HEK293 (cell line): Measurements from ENCODE around the gene ETHE1.

Experiments
- BCL11A ChIP-seq: fragments of 450-650 bp; formaldehyde crosslinking; IDR thresholded peaks from 2 replicates; pipeline ENCODE4 v1.5.1; 2016; ENCODE audit warnings: low read depth, missing biosample characterization, missing genetic modification characterization
- FEZF1 ChIP-seq: fragments of 450-650 bp; formaldehyde crosslinking; IDR thresholded peaks from 2 replicates; pipeline ENCODE4 v1.5.1; 2016; ENCODE audit warnings: missing biosample characterization, missing genetic modification characterization
- KLF8 ChIP-seq: fragments of 450-650 bp; formaldehyde crosslinking; IDR thresholded peaks from 2 replicates; pipeline ENCODE4 v1.5.1; 2016; ENCODE audit warnings: missing biosample characterization, missing genetic modification characterization
- WT1 ChIP-seq: fragments of 450-650 bp; formaldehyde crosslinking; IDR thresholded peaks from 2 replicates; pipeline ENCODE4 v1.5.1; 2016; ENCODE audit warnings: missing biosample characterization, missing genetic modification characterization
- ZFP3 ChIP-seq: fragments of 450-650 bp; formaldehyde crosslinking; IDR thresholded peaks from 2 replicates; pipeline ENCODE4 v1.5.1; 2016; ENCODE audit warnings: low read depth, missing biosample characterization, missing genetic modification characterization
- ZNF112 ChIP-seq: fragments of 450-650 bp; formaldehyde crosslinking; IDR thresholded peaks from 2 replicates; pipeline ENCODE4 v1.5.0; 2017; ENCODE audit warnings: missing biosample characterization, missing genetic modification characterization
- ZNF157 ChIP-seq: fragments of 450-650 bp; formaldehyde crosslinking; IDR thresholded peaks from 2 replicates; pipeline ENCODE4 v1.5.1; 2016; ENCODE audit warnings: missing biosample characterization, missing genetic modification characterization
- ZNF2 ChIP-seq: fragments of 450-650 bp; formaldehyde crosslinking; IDR thresholded peaks from 2 replicates; pipeline ENCODE4 v1.5.1; 2016; ENCODE audit warnings: missing biosample characterization, missing genetic modification characterization
- ZNF214 ChIP-seq: fragments of 450-650 bp; formaldehyde crosslinking; IDR thresholded peaks from 2 replicates; pipeline ENCODE4 v1.5.1; 2017; ENCODE audit warnings: missing biosample characterization, mild to moderate bottlenecking, missing genetic modification characterization, borderline replicate concordance
- ZNF223 ChIP-seq: fragments of 450-650 bp; formaldehyde crosslinking; IDR thresholded peaks from 2 replicates; pipeline ENCODE4 v1.5.1; 2016; ENCODE audit warnings: missing biosample characterization, missing genetic modification characterization
- ZNF23 ChIP-seq: fragments of 450-650 bp; formaldehyde crosslinking; IDR thresholded peaks from 2 replicates; pipeline ENCODE4 v1.5.1; 2016; ENCODE audit warnings: missing biosample characterization, missing genetic modification characterization, borderline replicate concordance
- ZNF266 ChIP-seq: fragments of 450-650 bp; formaldehyde crosslinking; IDR thresholded peaks from 2 replicates; pipeline ENCODE4 v1.5.1; 2016; ENCODE audit warnings: missing biosample characterization, missing genetic modification characterization, low read depth
- ZNF274 ChIP-seq, 2 experiments: fragments of 200-500 bp in 1 of 2; fragments of 450-650 bp in 1 of 2; sonication (Bioruptor generic) in 1 of 2; formaldehyde crosslinking in 1 of 2; IDR thresholded peaks; 2 replicates each; pipeline versions ENCODE4 v1.5.1 to v1.6.1; 2014 to 2016; ENCODE audit warnings: borderline replicate concordance in 1 of 2, inconsistent platforms in 1 of 2, low read length in 1 of 2, missing biosample characterization in 1 of 2, missing genetic modification characterization in 1 of 2
- ZNF354C ChIP-seq: fragments of 450-650 bp; formaldehyde crosslinking; IDR thresholded peaks from 2 replicates; pipeline ENCODE4 v1.5.1; 2016; ENCODE audit warnings: missing biosample characterization, missing genetic modification characterization, low read depth, borderline replicate concordance
- ZNF366 ChIP-seq: fragments of 450-650 bp; formaldehyde crosslinking; conservative IDR thresholded peaks from 2 replicates; pipeline ENCODE4 v1.5.1; 2016; ENCODE audit warnings: missing biosample characterization, missing genetic modification characterization
- ZNF433 ChIP-seq: fragments of 450-650 bp; formaldehyde crosslinking; IDR thresholded peaks from 2 replicates; pipeline ENCODE4 v1.5.1; 2016; ENCODE audit warnings: missing biosample characterization, missing genetic modification characterization, low read depth
- ZNF48 ChIP-seq: fragments of 450-650 bp; formaldehyde crosslinking; IDR thresholded peaks from 2 replicates; pipeline ENCODE4 v1.5.1; 2016; ENCODE audit warnings: missing biosample characterization, missing genetic modification characterization
- ZNF558 ChIP-seq: fragments of 450-650 bp; formaldehyde crosslinking; IDR thresholded peaks from 2 replicates; pipeline ENCODE4 v1.5.1; 2016; ENCODE audit warnings: missing biosample characterization, missing genetic modification characterization
- ZNF623 ChIP-seq: fragments of 450-650 bp; formaldehyde crosslinking; IDR thresholded peaks from 2 replicates; pipeline ENCODE4 v1.5.1; 2016; ENCODE audit warnings: missing biosample characterization, missing genetic modification characterization
- ZNF654 ChIP-seq: fragments of 450-650 bp; formaldehyde crosslinking; IDR thresholded peaks from 2 replicates; pipeline ENCODE4 v1.5.1; 2016; ENCODE audit warnings: low read depth, missing biosample characterization, missing genetic modification characterization
- ZNF785 ChIP-seq: fragments of 450-650 bp; formaldehyde crosslinking; IDR thresholded peaks from 2 replicates; pipeline ENCODE4 v1.5.1; 2016; ENCODE audit warnings: missing biosample characterization, missing genetic modification characterization
- ZNF843 ChIP-seq: fragments of 450-650 bp; formaldehyde crosslinking; IDR thresholded peaks from 2 replicates; pipeline ENCODE4 v1.5.1; 2016; ENCODE audit warnings: missing biosample characterization, missing genetic modification characterization
- ZSCAN30 ChIP-seq: fragments of 450-650 bp; IDR thresholded peaks from 2 replicates; pipeline ENCODE4 v1.5.1; 2018; ENCODE audit warnings: missing biosample characterization, mild to moderate bottlenecking, missing genetic modification characterization, moderate library complexity
- TF ChIP-seq, protein P1 (sequence below): fragments of 450-650 bp; formaldehyde crosslinking; IDR thresholded peaks from 2 replicates; pipeline ENCODE4 v1.5.1; 2016; ENCODE audit warnings: missing biosample characterization, missing genetic modification characterization
- TF ChIP-seq, protein P2 (sequence below): fragments of 450-650 bp; formaldehyde crosslinking; IDR thresholded peaks from 2 replicates; pipeline ENCODE4; 2016; ENCODE audit warnings: missing biosample characterization, missing genetic modification characterization
- TF ChIP-seq, protein P3 (sequence below): fragments of 450-650 bp; formaldehyde crosslinking; IDR thresholded peaks from 2 replicates; pipeline ENCODE4 v1.5.1; 2016; ENCODE audit warnings: missing biosample characterization, missing genetic modification characterization
- TF ChIP-seq, protein P4 (sequence below): fragments of 450-650 bp; formaldehyde crosslinking; conservative IDR thresholded peaks from 2 replicates; pipeline ENCODE4 v1.5.1; 2016; ENCODE audit warnings: low read depth, missing biosample characterization, missing genetic modification characterization
- TF ChIP-seq, protein P5 (sequence below): IDR thresholded peaks from 2 replicates; pipeline ENCODE4 v1.6.1; 2011; ENCODE audit warnings: mild to moderate bottlenecking, low read depth, low read length, borderline replicate concordance
- TF ChIP-seq, protein P6 (sequence below): fragments of 450-650 bp; formaldehyde crosslinking; IDR thresholded peaks from 2 replicates; pipeline ENCODE4 v1.5.0; 2017; ENCODE audit warnings: missing biosample characterization, missing genetic modification characterization, borderline replicate concordance

ETHE1 gene

DNA sequence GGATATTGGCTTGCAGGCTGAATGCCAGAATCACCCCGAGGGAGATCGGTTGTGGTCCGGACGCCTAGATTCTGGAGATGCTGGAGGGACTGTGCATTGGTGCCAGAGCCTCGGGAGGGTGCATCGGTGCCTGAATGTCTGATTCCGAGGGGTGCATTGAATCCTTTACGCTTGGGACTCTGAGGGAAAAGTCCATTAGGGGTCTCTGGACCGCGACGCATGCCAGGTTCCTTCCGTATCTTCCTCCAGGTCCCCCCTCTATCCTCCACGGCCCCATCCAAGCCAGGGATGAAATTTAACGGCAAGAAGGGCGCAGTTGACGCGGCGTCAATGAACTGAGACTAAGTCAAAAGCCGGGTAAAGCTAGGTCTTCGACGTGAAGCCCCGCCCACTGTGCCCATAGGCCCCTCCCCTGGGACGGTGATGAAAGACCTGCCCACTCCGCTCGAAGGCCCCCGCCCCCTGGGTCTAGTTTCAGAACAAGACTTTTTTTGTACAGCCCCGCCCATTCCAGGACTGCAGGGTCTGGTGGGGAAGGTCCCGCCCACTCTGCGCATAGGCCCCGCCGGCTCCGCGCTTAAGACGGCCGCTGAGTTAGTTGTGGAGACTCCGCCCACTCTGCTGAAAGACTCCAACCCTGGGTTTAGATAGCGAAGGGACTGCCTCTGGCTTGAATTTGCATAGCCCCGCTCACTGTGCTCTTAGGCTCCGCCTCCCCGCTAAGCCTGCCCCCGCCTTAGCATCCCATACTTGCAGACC lies 6.7 kb upstream of the ETHE1 start (continued):
- TF ChIP-seq FEZF1 (tag by site-specific recombination): no peak
- TF ChIP-seq ZNF623 (tag by site-specific recombination): no peak
- no peak for TF ChIP-seq ZNF354C (tag by site-specific recombination)
- TF ChIP-seq, protein P1, sequence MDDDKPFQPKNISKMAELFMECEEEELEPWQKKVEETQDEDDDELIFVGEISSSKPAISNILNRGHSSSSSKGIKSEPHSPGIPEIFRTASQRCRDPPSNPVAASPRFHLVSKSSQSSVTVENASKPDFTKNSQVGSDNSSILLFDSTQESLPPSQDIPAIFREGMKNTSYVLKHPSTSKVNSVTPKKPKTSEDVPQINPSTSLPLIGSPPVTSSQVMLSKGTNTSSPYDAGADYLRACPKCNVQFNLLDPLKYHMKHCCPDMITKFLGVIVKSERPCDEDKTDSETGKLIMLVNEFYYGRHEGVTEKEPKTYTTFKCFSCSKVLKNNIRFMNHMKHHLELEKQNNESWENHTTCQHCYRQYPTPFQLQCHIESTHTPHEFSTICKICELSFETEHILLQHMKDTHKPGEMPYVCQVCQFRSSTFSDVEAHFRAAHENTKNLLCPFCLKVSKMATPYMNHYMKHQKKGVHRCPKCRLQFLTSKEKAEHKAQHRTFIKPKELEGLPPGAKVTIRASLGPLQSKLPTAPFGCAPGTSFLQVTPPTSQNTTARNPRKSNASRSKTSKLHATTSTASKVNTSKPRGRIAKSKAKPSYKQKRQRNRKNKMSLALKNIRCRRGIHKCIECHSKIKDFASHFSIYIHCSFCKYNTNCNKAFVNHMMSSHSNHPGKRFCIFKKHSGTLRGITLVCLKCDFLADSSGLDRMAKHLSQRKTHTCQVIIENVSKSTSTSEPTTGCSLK: no peak
- TF ChIP-seq ZNF48 (tag by site-specific recombination): no peak
- TF ChIP-seq, protein P2, sequence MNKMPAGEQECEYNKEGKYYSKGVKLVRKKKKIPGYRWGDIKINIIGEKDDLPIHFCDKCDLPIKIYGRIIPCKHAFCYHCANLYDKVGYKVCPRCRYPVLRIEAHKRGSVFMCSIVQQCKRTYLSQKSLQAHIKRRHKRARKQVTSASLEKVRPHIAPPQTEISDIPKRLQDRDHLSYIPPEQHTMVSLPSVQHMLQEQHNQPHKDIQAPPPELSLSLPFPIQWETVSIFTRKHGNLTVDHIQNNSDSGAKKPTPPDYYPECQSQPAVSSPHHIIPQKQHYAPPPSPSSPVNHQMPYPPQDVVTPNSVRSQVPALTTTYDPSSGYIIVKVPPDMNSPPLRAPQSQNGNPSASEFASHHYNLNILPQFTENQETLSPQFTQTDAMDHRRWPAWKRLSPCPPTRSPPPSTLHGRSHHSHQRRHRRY (tag by site-specific recombination): no peak
- no peak for TF ChIP-seq ZNF433
- no peak for TF ChIP-seq ZNF654 (tag by site-specific recombination)
- TF ChIP-seq WT1 (tag by site-specific recombination): no peak
- no peak for TF ChIP-seq ZNF843 (tag by site-specific recombination)
- no peak for TF ChIP-seq ZNF112 (tag by site-specific recombination)
- TF ChIP-seq ZNF366 (tag by site-specific recombination): no peak
- no peak for TF ChIP-seq ZNF23 (tag by site-specific recombination)
- no peak for TF ChIP-seq ZSCAN30
- no peak for TF ChIP-seq ZNF214 (tag by site-specific recombination)
- TF ChIP-seq, protein P3, sequence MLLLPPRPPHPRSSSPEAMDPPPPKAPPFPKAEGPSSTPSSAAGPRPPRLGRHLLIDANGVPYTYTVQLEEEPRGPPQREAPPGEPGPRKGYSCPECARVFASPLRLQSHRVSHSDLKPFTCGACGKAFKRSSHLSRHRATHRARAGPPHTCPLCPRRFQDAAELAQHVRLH (tag by site-specific recombination): no peak
- peak; percentile 60; the same call in 1 of the 2 replicates for TF ChIP-seq ZNF558
- TF ChIP-seq ZNF274 (IDR thresholded peaks at IDR 0.05; ENCODE audit: low read length): no peak
- no peak for TF ChIP-seq ZNF274 (tag by site-specific recombination; IDR thresholded peaks at IDR 0.05; ENCODE audit: borderline replicate concordance)
- TF ChIP-seq KLF8 (tag by site-specific recombination): peak; percentile 82
- TF ChIP-seq, protein P4, sequence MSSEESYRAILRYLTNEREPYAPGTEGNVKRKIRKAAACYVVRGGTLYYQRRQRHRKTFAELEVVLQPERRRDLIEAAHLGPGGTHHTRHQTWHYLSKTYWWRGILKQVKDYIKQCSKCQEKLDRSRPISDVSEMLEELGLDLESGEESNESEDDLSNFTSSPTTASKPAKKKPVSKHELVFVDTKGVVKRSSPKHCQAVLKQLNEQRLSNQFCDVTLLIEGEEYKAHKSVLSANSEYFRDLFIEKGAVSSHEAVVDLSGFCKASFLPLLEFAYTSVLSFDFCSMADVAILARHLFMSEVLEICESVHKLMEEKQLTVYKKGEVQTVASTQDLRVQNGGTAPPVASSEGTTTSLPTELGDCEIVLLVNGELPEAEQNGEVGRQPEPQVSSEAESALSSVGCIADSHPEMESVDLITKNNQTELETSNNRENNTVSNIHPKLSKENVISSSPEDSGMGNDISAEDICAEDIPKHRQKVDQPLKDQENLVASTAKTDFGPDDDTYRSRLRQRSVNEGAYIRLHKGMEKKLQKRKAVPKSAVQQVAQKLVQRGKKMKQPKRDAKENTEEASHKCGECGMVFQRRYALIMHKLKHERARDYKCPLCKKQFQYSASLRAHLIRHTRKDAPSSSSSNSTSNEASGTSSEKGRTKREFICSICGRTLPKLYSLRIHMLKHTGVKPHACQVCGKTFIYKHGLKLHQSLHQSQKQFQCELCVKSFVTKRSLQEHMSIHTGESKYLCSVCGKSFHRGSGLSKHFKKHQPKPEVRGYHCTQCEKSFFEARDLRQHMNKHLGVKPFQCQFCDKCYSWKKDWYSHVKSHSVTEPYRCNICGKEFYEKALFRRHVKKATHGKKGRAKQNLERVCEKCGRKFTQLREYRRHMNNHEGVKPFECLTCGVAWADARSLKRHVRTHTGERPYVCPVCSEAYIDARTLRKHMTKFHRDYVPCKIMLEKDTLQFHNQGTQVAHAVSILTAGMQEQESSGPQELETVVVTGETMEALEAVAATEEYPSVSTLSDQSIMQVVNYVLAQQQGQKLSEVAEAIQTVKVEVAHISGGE: 0 out of 2 replicates have a peak, but pooled peaks have one; percentile 20
- no peak for TF ChIP-seq ZFP3 (tag by site-specific recombination)
- TF ChIP-seq ZNF266 (tag by site-specific recombination): no peak
- TF ChIP-seq, protein P5, sequence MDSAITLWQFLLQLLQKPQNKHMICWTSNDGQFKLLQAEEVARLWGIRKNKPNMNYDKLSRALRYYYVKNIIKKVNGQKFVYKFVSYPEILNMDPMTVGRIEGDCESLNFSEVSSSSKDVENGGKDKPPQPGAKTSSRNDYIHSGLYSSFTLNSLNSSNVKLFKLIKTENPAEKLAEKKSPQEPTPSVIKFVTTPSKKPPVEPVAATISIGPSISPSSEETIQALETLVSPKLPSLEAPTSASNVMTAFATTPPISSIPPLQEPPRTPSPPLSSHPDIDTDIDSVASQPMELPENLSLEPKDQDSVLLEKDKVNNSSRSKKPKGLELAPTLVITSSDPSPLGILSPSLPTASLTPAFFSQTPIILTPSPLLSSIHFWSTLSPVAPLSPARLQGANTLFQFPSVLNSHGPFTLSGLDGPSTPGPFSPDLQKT: no peak
- TF ChIP-seq BCL11A (tag by site-specific recombination): 0 out of 2 replicates have a peak, but pooled peaks have one; percentile 5
- no peak for TF ChIP-seq ZNF785 (tag by site-specific recombination)
- TF ChIP-seq, protein P6, sequence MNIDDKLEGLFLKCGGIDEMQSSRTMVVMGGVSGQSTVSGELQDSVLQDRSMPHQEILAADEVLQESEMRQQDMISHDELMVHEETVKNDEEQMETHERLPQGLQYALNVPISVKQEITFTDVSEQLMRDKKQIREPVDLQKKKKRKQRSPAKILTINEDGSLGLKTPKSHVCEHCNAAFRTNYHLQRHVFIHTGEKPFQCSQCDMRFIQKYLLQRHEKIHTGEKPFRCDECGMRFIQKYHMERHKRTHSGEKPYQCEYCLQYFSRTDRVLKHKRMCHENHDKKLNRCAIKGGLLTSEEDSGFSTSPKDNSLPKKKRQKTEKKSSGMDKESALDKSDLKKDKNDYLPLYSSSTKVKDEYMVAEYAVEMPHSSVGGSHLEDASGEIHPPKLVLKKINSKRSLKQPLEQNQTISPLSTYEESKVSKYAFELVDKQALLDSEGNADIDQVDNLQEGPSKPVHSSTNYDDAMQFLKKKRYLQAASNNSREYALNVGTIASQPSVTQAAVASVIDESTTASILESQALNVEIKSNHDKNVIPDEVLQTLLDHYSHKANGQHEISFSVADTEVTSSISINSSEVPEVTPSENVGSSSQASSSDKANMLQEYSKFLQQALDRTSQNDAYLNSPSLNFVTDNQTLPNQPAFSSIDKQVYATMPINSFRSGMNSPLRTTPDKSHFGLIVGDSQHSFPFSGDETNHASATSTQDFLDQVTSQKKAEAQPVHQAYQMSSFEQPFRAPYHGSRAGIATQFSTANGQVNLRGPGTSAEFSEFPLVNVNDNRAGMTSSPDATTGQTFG (tag by site-specific recombination): no peak
- no peak; the same call in 1 of the 2 replicates for TF ChIP-seq ZNF2 (tag by site-specific recombination)
- no peak for TF ChIP-seq ZNF157
- TF ChIP-seq ZNF223: no peak
